ENCODE measurements around the gene SPPL3.
"Not testable (repeated sequence)": the region's sequence is repeated elsewhere in the genome, so short reads cannot be mapped to it uniquely, and the experiment has no call there.

- not testable (repeated sequence) for TF ChIP-seq CTCF (IDR thresholded peaks at IDR 0.05; ENCODE audit: low read depth, low read length, missing input control); REST (IDR thresholded peaks at IDR 0.05); RAD21 (IDR thresholded peaks at IDR 0.05); GABPA (IDR thresholded peaks at IDR 0.05 in 1 of 2, conservative IDR thresholded peaks at IDR 0.05 in 1 of 2); YY1 (IDR thresholded peaks at IDR 0.05); TAF1 (conservative IDR thresholded peaks at IDR 0.05); HNF4G (IDR thresholded peaks at IDR 0.05); MAX (IDR thresholded peaks at IDR 0.05); SP1 (IDR thresholded peaks at IDR 0.05); NR2F2 (IDR thresholded peaks at IDR 0.05)
Observed at GRCh38 chr12:120945516-120945915, 41.4 kb upstream of the SPPL3 start.

Measured in liver (tissue), 3 donors.